ENCODE data around the gene EFCAB6. TPM values are rescaled to one million over a fixed set of nuclear protein-coding genes. Genes with fewer than 3 reads are reported as not detected.

The EFCAB6 gene
- total RNA-seq, 1 donor = 2.7 TPM

GRCh38 chr22:43636086-43636485 lies 176.0 kb downstream of the EFCAB6 start:
- no peak overlapping the region for H3K4me3 ChIP-seq (ENCODE audit: low read depth, low read length)
- no peak for TF ChIP-seq CTCF (IDR thresholded peaks at IDR 0.05; ENCODE audit: insufficient read depth, low read length)
- no peak for DNase-seq (ENCODE audit: low read depth)

- H3K4me3 ChIP-seq (ENCODE audit: low read depth, low read length) = no peak overlapping the region
- TF ChIP-seq CTCF (IDR thresholded peaks at IDR 0.05; ENCODE audit: insufficient read depth, low read length) = no peak
- no peak for DNase-seq (ENCODE audit: low read depth)
These were observed 177.0 kb downstream of the EFCAB6 start for GRCh38 chr22:43635101-43635500.

- no peak for TF ChIP-seq CTCF (IDR thresholded peaks at IDR 0.05; ENCODE audit: insufficient read depth, low read length)
- no peak overlapping the region for H3K4me3 ChIP-seq (ENCODE audit: low read depth, low read length)
- DNase-seq (ENCODE audit: low read depth) = no peak
These were observed 177.8 kb downstream of the EFCAB6 start for GRCh38 chr22:43634316-43634715.

- H3K4me3 ChIP-seq (ENCODE audit: low read depth, low read length) = no peak overlapping the region
- no peak for TF ChIP-seq CTCF (IDR thresholded peaks at IDR 0.05; ENCODE audit: insufficient read depth, low read length)
- DNase-seq (ENCODE audit: low read depth) = no peak
These were observed 178.3 kb downstream of the EFCAB6 start for GRCh38 chr22:43633631-43634285.

GRCh38 chr22:43631846-43632245 lies 180.3 kb downstream of the EFCAB6 start:
- no peak overlapping the region for H3K4me3 ChIP-seq (ENCODE audit: low read depth, low read length)
- DNase-seq (ENCODE audit: low read depth) = no peak
- no peak for TF ChIP-seq CTCF (IDR thresholded peaks at IDR 0.05; ENCODE audit: insufficient read depth, low read length)

- no peak for TF ChIP-seq CTCF (IDR thresholded peaks at IDR 0.05; ENCODE audit: insufficient read depth, low read length)
- no peak overlapping the region for H3K4me3 ChIP-seq (ENCODE audit: low read depth, low read length)
- no peak for DNase-seq (ENCODE audit: low read depth)
These were observed 180.9 kb downstream of the EFCAB6 start for GRCh38 chr22:43631201-43631600.

GRCh38 chr22:43630451-43630850 lies 181.7 kb downstream of the EFCAB6 start:
- no peak for TF ChIP-seq CTCF (IDR thresholded peaks at IDR 0.05; ENCODE audit: insufficient read depth, low read length)
- no peak for DNase-seq (ENCODE audit: low read depth)

More at GRCh38 chr22:43630451-43630850, 181.7 kb downstream of the EFCAB6 start:
- H3K4me3 ChIP-seq (ENCODE audit: low read depth, low read length) = no peak overlapping the region
